Measurements from ENCODE around the gene IL1RAPL2.

DNA sequence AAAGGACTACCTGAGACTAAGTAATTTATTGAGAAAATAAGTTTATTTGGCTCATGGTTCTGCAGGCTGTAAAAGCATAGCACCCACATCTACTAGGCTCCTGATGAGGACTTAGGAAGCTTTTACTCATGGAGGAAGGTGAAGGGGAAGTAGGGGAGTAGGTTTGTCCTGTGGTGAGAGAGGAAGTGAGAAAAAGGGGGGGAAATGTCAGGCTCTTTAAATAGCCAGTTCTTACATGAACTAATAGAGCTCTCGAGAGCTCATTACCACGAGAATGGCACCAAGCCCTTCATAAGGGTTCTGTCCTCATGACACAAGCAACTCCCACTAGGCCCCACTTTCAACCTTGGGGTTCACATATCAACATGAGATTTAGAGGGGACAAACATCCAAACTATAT lies 1130.9 kb downstream of the IL1RAPL2 start:
- TF ChIP-seq ARNT (IDR thresholded peaks at IDR 0.05) = no peak
- no peak for TF ChIP-seq ZNF384 (IDR thresholded peaks at IDR 0.05)
- TF ChIP-seq NFRKB (IDR thresholded peaks at IDR 0.05) = no peak
- no peak for TF ChIP-seq SUZ12 (IDR thresholded peaks at IDR 0.05)
- TF ChIP-seq TARDBP (IDR thresholded peaks at IDR 0.05) = no peak
